NCI-H128 (cell line): ENCODE results near the gene NR1D2.

Experiments
- DNase-seq: peaks from one replicate; lab custom pipeline; 2025; ENCODE audit not compliant: unreplicated experiment; lab: John Stamatoyannopoulos, UW

The NR1D2 gene

GRCh38 chr3:23928524-23928923, 16.6 kb upstream of the NR1D2 start:
- DNase-seq = no peak

GRCh38 chr3:23931597-23931996, 13.5 kb upstream of the NR1D2 start:
- DNase-seq = no peak

- no peak for DNase-seq
Observed at GRCh38 chr3:23932571-23932970, 12.5 kb upstream of the NR1D2 start.

GRCh38 chr3:23934253-23934652, 10.8 kb upstream of the NR1D2 start:
- DNase-seq = no peak

- DNase-seq = no peak
Observed at GRCh38 chr3:23937296-23937695, 7.8 kb upstream of the NR1D2 start.

GRCh38 chr3:23938688-23939087, 6.4 kb upstream of the NR1D2 start:
- DNase-seq = no peak

- no peak for DNase-seq
Observed at GRCh38 chr3:23940775-23941174, 4.3 kb upstream of the NR1D2 start.

GRCh38 chr3:23941440-23941839, 3.6 kb upstream of the NR1D2 start:
- DNase-seq = no peak

GRCh38 chr3:23942546-23942945, 2.5 kb upstream of the NR1D2 start:
- DNase-seq = no peak

GRCh38 chr3:23944007-23944783, 891 bp upstream of the NR1D2 start:
- no peak for DNase-seq

- DNase-seq = no peak
Observed at GRCh38 chr3:23945663-23945912, 502 bp downstream of the NR1D2 start.

- peak; percentile 84 for DNase-seq
Observed at GRCh38 chr3:23945913-23946687, 1.0 kb downstream of the NR1D2 start.

GRCh38 chr3:23948761-23949160, 3.7 kb downstream of the NR1D2 start:
- no peak for DNase-seq

GRCh38 chr3:23949784-23950183, 4.7 kb downstream of the NR1D2 start:
- no peak for DNase-seq

GRCh38 chr3:23950293-23950692, 5.2 kb downstream of the NR1D2 start:
- DNase-seq = no peak

- no peak for DNase-seq
Observed at GRCh38 chr3:23952646-23953045, 7.6 kb downstream of the NR1D2 start.

- no peak for DNase-seq
Observed at GRCh38 chr3:23953523-23953922, 8.4 kb downstream of the NR1D2 start.

GRCh38 chr3:23954144-23954543, 9.1 kb downstream of the NR1D2 start:
- DNase-seq = no peak

GRCh38 chr3:23956701-23957100, 11.6 kb downstream of the NR1D2 start:
- DNase-seq = no peak

GRCh38 chr3:23959135-23959900, 14.2 kb downstream of the NR1D2 start:
- no peak for DNase-seq

GRCh38 chr3:23960649-23961048, 15.6 kb downstream of the NR1D2 start:
- DNase-seq = no peak

GRCh38 chr3:23961066-23961465, 16.0 kb downstream of the NR1D2 start:
- DNase-seq = no peak
